ENCODE measurements around the gene ACVR1C. TPM values are rescaled to one million over a fixed set of nuclear protein-coding genes. Genes with fewer than 3 reads are reported as not detected.
"Not testable (repeated sequence)": the region's sequence is repeated elsewhere in the genome, so short reads cannot be mapped to it uniquely, and the experiment has no call there.

The ACVR1C gene
- total and polyA plus RNA-seq, 4 experiments from 2014 or later: 1.6 to 6.9 (median 4.3) TPM

DNA sequence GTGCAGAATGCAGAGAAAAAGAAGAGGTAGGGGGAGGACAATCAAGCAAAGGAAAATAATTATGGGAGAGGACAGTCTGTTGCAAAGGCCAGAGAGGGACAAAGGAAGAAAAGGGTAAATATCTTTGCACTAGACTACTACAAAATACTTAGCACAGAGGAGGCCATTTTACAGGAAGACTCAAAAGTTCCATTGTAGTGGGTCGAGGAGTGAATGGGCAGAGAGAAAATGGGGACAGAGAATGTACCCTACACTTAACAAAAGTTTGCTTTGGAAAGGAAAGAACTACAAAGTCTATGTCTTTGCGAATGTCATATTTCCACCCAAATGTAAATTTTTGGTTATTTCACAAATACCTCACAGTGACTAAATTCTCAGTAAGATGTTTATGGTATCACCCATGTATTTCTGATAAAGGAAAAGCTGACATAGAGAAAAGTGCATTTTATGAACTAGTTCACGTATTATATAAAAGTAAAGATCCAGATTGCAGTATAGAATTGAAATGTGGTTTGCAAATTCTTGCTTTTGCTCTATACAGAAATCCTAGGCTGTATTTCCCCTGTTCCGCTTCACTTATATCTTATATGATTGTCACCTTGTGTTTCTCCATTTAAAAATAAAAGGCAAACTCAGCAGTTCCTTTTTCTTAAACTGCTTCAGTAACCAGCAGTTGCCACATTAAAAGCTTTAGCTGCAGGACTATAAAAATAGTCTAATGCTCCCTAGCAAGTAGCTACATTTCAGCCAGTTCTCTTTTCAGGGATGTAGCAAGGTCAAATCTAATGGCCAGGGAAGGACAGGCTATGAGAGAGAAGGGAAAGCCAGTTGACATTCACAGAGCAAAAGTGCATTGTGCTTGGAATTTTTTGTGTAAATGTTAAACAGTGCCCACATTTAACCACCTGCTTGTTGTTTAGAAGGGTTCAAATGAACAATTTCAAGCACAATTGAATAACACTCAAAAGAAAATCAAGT is 105.1 kb downstream of the ACVR1C start:
- Mint-ChIP-seq H3K4me1 (no peaks in the 10 kb centered on the region), H3K27ac (peak overlapping the region in 1 of 7 donors; percentile 10), H3K36me3 (no peaks in the 10 kb centered on the region), H3K9me3 (peaks cover 0 to 4% (median 0%) of the 10 kb centered on the region in 8 donors), H3K27me3 (peaks cover 0 to 3% of the 10 kb centered on the region in 2 donors), H3K4me3 (no peak overlapping the region)
- no peaks in the 10 kb centered on the region for H3K4me1 ChIP-seq (ENCODE audit: insufficient read depth, low read length)
- H3K9me3 ChIP-seq (ENCODE audit: control insufficient read depth in 1 of 2, low read length in 2 of 2): no peaks in the 10 kb centered on the region
- no peak overlapping the region for H3K4me3 ChIP-seq (ENCODE audit: low read length in 2 of 2)
- ChIA-PET POLR2A (ENCODE audit: partially characterized antibody) (interaction anchor here (0.7 kb wide), 1 partner anchor 108 kb away, joined by 6 read pairs; no protein-coding TSS in a partner anchor), CTCF (ENCODE audit: partially characterized antibody) (interaction anchor here (0.9 kb wide), 1 partner anchor 196 kb away, joined by 3 read pairs; no protein-coding TSS in a partner anchor)
- H3K27me3 ChIP-seq (ENCODE audit: insufficient read depth, low read length): no peaks in the 10 kb centered on the region
- DNase-seq: no peak
- intact Hi-C loops (cut with micrococcal nuclease): no loop called here
- no peaks in the 10 kb centered on the region for H3K36me3 ChIP-seq (ENCODE audit: insufficient read depth, low read length)
- H3K27ac ChIP-seq (ENCODE audit: low read depth, low read length): no peak overlapping the region

DNA sequence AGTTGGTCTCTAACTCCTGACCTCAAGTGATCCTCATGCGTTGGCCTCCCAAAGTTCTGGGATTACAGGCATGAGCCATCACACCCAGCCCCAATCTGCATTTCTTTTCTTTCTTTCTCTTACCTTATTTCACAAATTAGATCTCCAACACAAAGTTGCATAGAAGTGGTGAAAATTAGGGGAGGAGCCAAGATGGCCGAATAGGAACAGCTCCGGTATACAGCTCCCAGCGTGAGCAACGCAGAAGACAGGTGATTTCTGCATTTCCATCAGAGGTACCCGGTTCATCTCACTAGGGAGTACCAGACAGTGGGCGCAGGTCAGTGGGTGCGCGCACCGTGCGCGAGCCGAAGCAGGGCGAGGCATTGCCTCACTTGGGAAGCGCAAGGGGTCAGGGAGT is 113.7 kb downstream of the ACVR1C start:
- H3K27ac ChIP-seq (ENCODE audit: low read depth, low read length); POLR2A ChIA-PET (ENCODE audit: partially characterized antibody); H3K4me1 ChIP-seq (ENCODE audit: insufficient read depth, low read length); H3K4me1 Mint-ChIP-seq; H3K27me3 ChIP-seq (ENCODE audit: insufficient read depth, low read length); H3K4me3 ChIP-seq (ENCODE audit: low read length in 2 of 2); H3K36me3 ChIP-seq (ENCODE audit: insufficient read depth, low read length); H3K27ac Mint-ChIP-seq; H3K9me3 ChIP-seq (ENCODE audit: control insufficient read depth in 1 of 2, low read length in 2 of 2); intact Hi-C loops (cut with micrococcal nuclease); H3K36me3 Mint-ChIP-seq; H3K9me3 Mint-ChIP-seq; DNase-seq; CTCF ChIA-PET (ENCODE audit: partially characterized antibody); H3K4me3 Mint-ChIP-seq; H3K27me3 Mint-ChIP-seq: not testable (repeated sequence)

DNA sequence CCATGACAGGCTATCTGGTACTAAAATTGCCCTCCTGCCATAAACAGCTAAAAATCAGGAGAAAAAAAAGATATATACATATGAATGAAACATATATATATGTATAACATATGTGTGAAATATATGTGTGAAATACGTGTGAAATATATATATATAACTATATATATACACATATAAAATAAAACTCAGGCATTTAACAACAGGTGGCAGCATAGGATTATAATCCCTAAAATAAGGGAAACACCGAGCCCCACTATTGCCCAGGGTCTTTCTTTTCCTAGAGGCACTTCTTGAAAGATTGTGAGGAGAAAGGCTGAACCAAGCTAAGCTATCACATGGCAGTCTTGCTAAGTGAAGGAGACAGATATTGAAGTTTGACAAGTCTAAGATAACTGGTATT is 118.9 kb downstream of the ACVR1C start:
- H3K27me3 ChIP-seq (ENCODE audit: insufficient read depth, low read length): peaks cover 4% of the 10 kb centered on the region
- peaks cover 0 to 8% of the 10 kb centered on the region in 2 donors for H3K36me3 Mint-ChIP-seq
- intact Hi-C loops (cut with micrococcal nuclease): no loop called here
- no peak overlapping the region for H3K27ac Mint-ChIP-seq
- H3K4me1 ChIP-seq (ENCODE audit: insufficient read depth, low read length): no peaks in the 10 kb centered on the region
- peaks cover 0 to 4% (median 0%) of the 10 kb centered on the region in 4 donors for H3K4me1 Mint-ChIP-seq
- no peak overlapping the region for H3K4me3 ChIP-seq (ENCODE audit: low read length in 2 of 2)
- H3K27ac ChIP-seq (ENCODE audit: low read depth, low read length): no peak overlapping the region
- no peak for DNase-seq
- ChIA-PET POLR2A (ENCODE audit: partially characterized antibody) (no interaction called here), CTCF (ENCODE audit: partially characterized antibody) (interaction anchor here (1.1 to 3.6 kb wide), 5 partner anchors 17 to 505 kb away, joined by 4 to 11 read pairs (median 6); no protein-coding TSS in a partner anchor)
- H3K36me3 ChIP-seq (ENCODE audit: insufficient read depth, low read length): no peaks in the 10 kb centered on the region
- H3K4me3 Mint-ChIP-seq: no peak overlapping the region
- no peaks in the 10 kb centered on the region for H3K9me3 ChIP-seq (ENCODE audit: control insufficient read depth in 1 of 2, low read length in 2 of 2)
- H3K27me3 Mint-ChIP-seq: peaks cover 13 to 17% of the 10 kb centered on the region in 2 donors
- peaks cover 0 to 16% (median 12%) of the 10 kb centered on the region in 8 donors for H3K9me3 Mint-ChIP-seq

DNA sequence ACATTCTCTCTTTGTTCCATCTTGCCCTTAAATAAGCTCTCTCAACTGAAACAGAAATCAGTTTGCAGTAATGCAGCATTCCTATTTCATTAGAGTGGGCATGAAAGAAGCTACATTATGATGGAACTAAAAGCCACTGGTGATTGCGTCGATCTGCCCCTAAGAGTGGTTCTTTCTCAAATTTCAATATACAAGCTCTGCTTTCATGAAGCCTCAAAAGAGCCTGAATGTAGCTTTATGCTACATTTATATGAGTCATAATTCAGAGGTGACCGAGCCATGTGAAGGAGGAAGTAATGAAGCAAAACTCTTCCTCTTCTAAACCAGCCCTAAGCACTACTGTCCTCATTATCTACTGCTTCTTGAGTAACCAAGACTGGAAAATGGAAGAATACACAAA is 120.0 kb downstream of the ACVR1C start:
- Histone ChIP-seq H3K4me1 (ENCODE audit: insufficient read depth, low read length) (no peaks in the 10 kb centered on the region), H3K27ac (ENCODE audit: low read depth, low read length) (no peak overlapping the region), H3K36me3 (ENCODE audit: insufficient read depth, low read length) (no peaks in the 10 kb centered on the region), H3K4me3 (ENCODE audit: low read length in 2 of 2) (no peak overlapping the region), H3K9me3 (ENCODE audit: control insufficient read depth in 1 of 2, low read length in 2 of 2) (no peaks in the 10 kb centered on the region), H3K27me3 (ENCODE audit: insufficient read depth, low read length) (peaks cover 4% of the 10 kb centered on the region)
- Mint-ChIP-seq H3K36me3 (peaks cover 2 to 12% of the 10 kb centered on the region in 2 donors), H3K4me3 (no peak overlapping the region), H3K4me1 (peaks cover 0 to 4% (median 0%) of the 10 kb centered on the region in 4 donors), H3K27me3 (peaks cover 12 to 20% of the 10 kb centered on the region in 2 donors), H3K27ac (no peak overlapping the region), H3K9me3 (peaks cover 0 to 18% (median 12%) of the 10 kb centered on the region in 8 donors)
- CTCF ChIA-PET (ENCODE audit: partially characterized antibody): interaction anchor here (1.2 to 3.6 kb wide), 4 partner anchors 11 to 503 kb away, joined by 4 to 11 read pairs (median 6); no protein-coding TSS in a partner anchor
- POLR2A ChIA-PET (ENCODE audit: partially characterized antibody): no interaction called here
- intact Hi-C loops (cut with micrococcal nuclease): no loop called here
- DNase-seq: no peak

DNA sequence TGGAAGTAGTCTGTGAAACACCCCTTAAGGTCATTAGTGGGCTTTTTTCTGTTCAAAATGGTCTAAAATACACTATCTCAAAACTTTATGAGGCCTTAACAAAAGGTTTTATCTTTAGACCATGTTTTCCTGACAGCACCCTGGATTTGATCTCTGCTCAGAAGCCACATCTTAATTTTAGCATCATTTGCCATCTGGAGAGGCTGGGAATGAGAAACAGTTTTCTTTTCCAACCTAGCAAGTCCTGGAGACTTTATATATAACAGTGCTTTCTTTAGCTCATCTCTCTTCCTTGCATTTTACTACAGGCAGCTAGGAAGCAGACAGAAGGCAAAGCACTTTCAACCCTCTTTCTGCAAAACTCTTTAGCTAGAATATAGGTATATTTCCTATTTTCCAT is 122.1 kb downstream of the ACVR1C start:
- peaks cover 4% of the 10 kb centered on the region for H3K27me3 ChIP-seq (ENCODE audit: insufficient read depth, low read length)
- CTCF ChIA-PET (ENCODE audit: partially characterized antibody): interaction anchor here (0.7 to 1.7 kb wide), 3 partner anchors 9 to 184 kb away, joined by 3 to 5 read pairs (median 5); no protein-coding TSS in a partner anchor
- H3K4me1 ChIP-seq (ENCODE audit: insufficient read depth, low read length): no peaks in the 10 kb centered on the region
- no peaks in the 10 kb centered on the region for H3K36me3 ChIP-seq (ENCODE audit: insufficient read depth, low read length)
- H3K9me3 ChIP-seq (ENCODE audit: control insufficient read depth in 1 of 2, low read length in 2 of 2): no peaks in the 10 kb centered on the region
- H3K4me3 Mint-ChIP-seq: no peak overlapping the region
- no peak overlapping the region for H3K27ac ChIP-seq (ENCODE audit: low read depth, low read length)
- no peak overlapping the region for H3K27ac Mint-ChIP-seq
- peaks cover 11 to 18% of the 10 kb centered on the region in 2 donors for H3K27me3 Mint-ChIP-seq
- POLR2A ChIA-PET (ENCODE audit: partially characterized antibody): no interaction called here
- intact Hi-C loops (cut with micrococcal nuclease): no loop called here
- DNase-seq: no peak
- H3K9me3 Mint-ChIP-seq: peaks cover 0 to 18% (median 12%) of the 10 kb centered on the region in 8 donors
- peaks cover 0 to 4% (median 0%) of the 10 kb centered on the region in 4 donors for H3K4me1 Mint-ChIP-seq
- no peak overlapping the region for H3K4me3 ChIP-seq (ENCODE audit: low read length in 2 of 2)
- H3K36me3 Mint-ChIP-seq: peaks cover 2 to 12% of the 10 kb centered on the region in 2 donors

DNA sequence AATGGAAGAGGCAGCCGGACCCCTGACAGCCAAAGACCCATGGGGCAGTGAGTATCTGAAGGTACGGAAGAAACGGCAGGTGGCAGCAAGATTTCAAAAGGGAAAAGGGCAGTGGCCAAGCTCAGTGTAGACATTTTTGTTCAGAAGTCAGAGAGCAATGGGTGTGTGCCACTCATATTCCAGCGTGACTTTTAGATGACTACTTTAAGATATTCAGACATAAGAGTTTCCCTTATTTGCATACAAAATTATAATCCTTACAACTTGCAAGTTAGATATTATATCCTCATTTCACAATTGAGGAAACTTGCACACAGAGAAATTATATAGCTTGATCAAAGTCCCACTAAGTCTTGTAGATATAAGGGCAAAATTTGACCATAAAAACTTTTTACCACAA is 124.0 kb downstream of the ACVR1C start:
- no peak overlapping the region for H3K4me3 Mint-ChIP-seq
- POLR2A ChIA-PET (ENCODE audit: partially characterized antibody): no interaction called here
- peaks cover 4% of the 10 kb centered on the region for H3K27me3 ChIP-seq (ENCODE audit: insufficient read depth, low read length)
- no peaks in the 10 kb centered on the region for H3K4me1 ChIP-seq (ENCODE audit: insufficient read depth, low read length)
- H3K9me3 ChIP-seq (ENCODE audit: control insufficient read depth in 1 of 2, low read length in 2 of 2): no peaks in the 10 kb centered on the region
- intact Hi-C loops (cut with micrococcal nuclease): no loop called here
- H3K27ac ChIP-seq (ENCODE audit: low read depth, low read length): no peak overlapping the region
- no peak overlapping the region for H3K27ac Mint-ChIP-seq
- H3K4me1 Mint-ChIP-seq: peaks cover 0 to 5% (median 4%) of the 10 kb centered on the region in 4 donors
- H3K4me3 ChIP-seq (ENCODE audit: low read length in 2 of 2): no peak overlapping the region
- H3K36me3 Mint-ChIP-seq: peaks cover 2 to 12% of the 10 kb centered on the region in 2 donors
- CTCF ChIA-PET (ENCODE audit: partially characterized antibody): interaction anchor here (0.9 kb wide), 1 partner anchor 499 kb away, joined by 3 read pairs; no protein-coding TSS in a partner anchor
- DNase-seq: no peak
- H3K9me3 Mint-ChIP-seq: peaks cover 0 to 18% (median 12%) of the 10 kb centered on the region in 8 donors
- H3K36me3 ChIP-seq (ENCODE audit: insufficient read depth, low read length): no peaks in the 10 kb centered on the region
- peaks cover 10 to 18% of the 10 kb centered on the region in 2 donors for H3K27me3 Mint-ChIP-seq

DNA sequence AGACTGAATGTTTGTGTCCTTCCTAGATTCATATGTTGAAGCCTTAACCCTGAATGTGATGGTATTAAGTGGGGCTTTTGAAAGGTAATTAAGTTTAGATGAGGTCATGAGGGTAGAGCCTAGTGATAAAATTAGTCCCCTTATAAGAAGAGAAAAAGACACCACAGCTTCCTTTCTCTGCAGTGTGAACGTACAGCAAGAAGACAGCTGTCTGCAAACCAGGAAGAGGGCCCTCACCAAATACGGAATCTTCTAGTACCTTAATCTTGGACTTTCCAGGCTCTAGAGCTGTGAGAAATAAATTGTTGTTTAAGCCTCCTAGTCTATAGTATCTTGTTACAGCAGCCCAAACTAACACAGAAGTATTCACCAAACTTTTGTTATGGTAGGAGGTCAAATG is 127.6 kb downstream of the ACVR1C start:
- Histone ChIP-seq H3K36me3 (ENCODE audit: insufficient read depth, low read length) (no peaks in the 10 kb centered on the region), H3K27ac (ENCODE audit: low read depth, low read length) (no peak overlapping the region), H3K9me3 (ENCODE audit: control insufficient read depth in 1 of 2, low read length in 2 of 2) (no peaks in the 10 kb centered on the region), H3K27me3 (ENCODE audit: insufficient read depth, low read length) (no peaks in the 10 kb centered on the region), H3K4me3 (ENCODE audit: low read length in 2 of 2) (no peak overlapping the region), H3K4me1 (ENCODE audit: insufficient read depth, low read length) (no peaks in the 10 kb centered on the region)
- ChIA-PET POLR2A (ENCODE audit: partially characterized antibody) (no interaction called here), CTCF (ENCODE audit: partially characterized antibody) (interaction anchor here (0.7 kb wide), 1 partner anchor 507 kb away, joined by 3 read pairs; no protein-coding TSS in a partner anchor)
- intact Hi-C loops (cut with micrococcal nuclease): no loop called here
- no peak for DNase-seq
- H3K9me3 Mint-ChIP-seq: peaks cover 0 to 12% (median 9%) of the 10 kb centered on the region in 8 donors
- peaks cover 3 to 11% of the 10 kb centered on the region in 2 donors for H3K27me3 Mint-ChIP-seq
- no peak overlapping the region for H3K4me3 Mint-ChIP-seq
- H3K4me1 Mint-ChIP-seq: peaks cover 0 to 9% (median 4%) of the 10 kb centered on the region in 4 donors
- H3K27ac Mint-ChIP-seq: no peak overlapping the region
- peaks cover 2 to 7% of the 10 kb centered on the region in 2 donors for H3K36me3 Mint-ChIP-seq
